ENCODE results near the gene RPL18. TPM values are rescaled to one million over a fixed set of nuclear protein-coding genes. Genes with fewer than 3 reads are reported as not detected.

RPL18 gene
- total and polyA plus RNA-seq, 9 of the 15 experiments (the other 6 are each of a cell fraction or from before 2014, with no cell fraction given), result 312 to 2,635 (median 1,653) TPM

DNA sequence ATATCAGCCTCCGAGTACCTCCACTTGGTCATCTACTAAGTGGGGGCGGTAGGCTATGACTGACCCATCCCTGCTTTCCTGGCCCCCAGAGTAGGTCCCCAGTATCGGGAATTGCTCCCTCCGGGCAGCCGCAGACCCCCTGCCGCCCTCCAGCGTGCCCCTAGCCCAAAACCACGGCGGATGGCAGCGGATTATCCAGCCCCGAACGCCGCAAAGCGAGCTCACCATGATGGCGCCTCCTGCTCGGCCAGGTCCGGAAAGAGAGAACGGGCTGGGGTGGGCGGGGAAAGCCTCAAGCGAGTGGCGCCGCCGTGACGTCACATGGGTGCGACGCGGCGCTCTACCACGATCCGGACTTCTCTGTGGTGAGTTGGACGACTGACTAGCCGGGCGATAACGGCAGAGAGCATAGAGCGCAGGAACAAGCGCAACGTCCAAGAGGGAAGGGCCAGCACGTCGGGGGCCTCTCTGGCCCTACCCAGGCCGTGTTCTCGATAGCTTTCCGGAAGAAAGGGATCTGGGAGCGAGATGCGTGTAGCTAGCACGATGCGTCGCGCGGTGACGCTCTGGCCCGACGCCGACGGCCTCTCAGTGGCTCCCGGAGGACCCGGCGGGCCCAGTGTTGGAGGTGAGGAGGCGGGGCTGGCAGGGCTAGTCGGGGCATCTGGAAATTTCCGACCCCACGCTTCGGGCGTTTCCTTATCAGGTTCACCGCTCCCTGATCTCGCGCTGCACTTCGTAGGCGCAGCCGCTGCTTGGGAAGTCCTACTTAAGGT is at the start of gene RPL18, which contains the start of gene SPHK2 (continued):
- TF ChIP-seq ZNF766 (CRISPR knock-in tag; conservative IDR thresholded peaks at IDR 0.05) (peak; percentile 77; the same call in 1 of the 2 replicates), PCBP2 (IDR thresholded peaks at IDR 0.05; ENCODE audit: low read depth, low read length, poor library complexity, severe bottlenecking) (no peak), CEBPG (CRISPR knock-in tag; IDR thresholded peaks at IDR 0.05) (no peak; the same call in 1 of the 2 replicates), CEBPG (tag; conservative IDR thresholded peaks at IDR 0.05 in 1 of 2, IDR thresholded peaks at IDR 0.05 in 1 of 2) (no peak), CTBP1 (IDR thresholded peaks at IDR 0.05; ENCODE audit: borderline replicate concordance) (peak; percentile 86; the same call in 1 of the 2 replicates), PTBP1 (IDR thresholded peaks at IDR 0.05; ENCODE audit: low read depth, low read length) (no peak), ZNF212 (CRISPR knock-in tag; IDR thresholded peaks at IDR 0.05) (no peak), U2AF1 (optimal IDR thresholded peaks at IDR 0.05; ENCODE audit: low read depth, low read length) (peak; percentile 87), SMARCA5 (IDR thresholded peaks at IDR 0.05) (no peak), CAMTA2 (CRISPR knock-in tag; conservative IDR thresholded peaks at IDR 0.05) (no peak), IFI16 (CRISPR knock-in tag; IDR thresholded peaks at IDR 0.05) (no peak), ILF3 (IDR thresholded peaks at IDR 0.05; ENCODE audit: borderline replicate concordance) (no peak)
- TF ChIP-seq, protein P1, sequence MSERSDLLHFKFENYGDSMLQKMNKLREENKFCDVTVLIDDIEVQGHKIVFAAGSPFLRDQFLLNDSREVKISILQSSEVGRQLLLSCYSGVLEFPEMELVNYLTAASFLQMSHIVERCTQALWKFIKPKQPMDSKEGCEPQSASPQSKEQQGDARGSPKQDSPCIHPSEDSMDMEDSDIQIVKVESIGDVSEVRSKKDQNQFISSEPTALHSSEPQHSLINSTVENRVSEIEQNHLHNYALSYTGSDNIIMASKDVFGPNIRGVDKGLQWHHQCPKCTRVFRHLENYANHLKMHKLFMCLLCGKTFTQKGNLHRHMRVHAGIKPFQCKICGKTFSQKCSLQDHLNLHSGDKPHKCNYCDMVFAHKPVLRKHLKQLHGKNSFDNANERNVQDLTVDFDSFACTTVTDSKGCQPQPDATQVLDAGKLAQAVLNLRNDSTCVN (CRISPR knock-in tag; IDR thresholded peaks at IDR 0.05), result no peak
- TF ChIP-seq, protein P2, sequence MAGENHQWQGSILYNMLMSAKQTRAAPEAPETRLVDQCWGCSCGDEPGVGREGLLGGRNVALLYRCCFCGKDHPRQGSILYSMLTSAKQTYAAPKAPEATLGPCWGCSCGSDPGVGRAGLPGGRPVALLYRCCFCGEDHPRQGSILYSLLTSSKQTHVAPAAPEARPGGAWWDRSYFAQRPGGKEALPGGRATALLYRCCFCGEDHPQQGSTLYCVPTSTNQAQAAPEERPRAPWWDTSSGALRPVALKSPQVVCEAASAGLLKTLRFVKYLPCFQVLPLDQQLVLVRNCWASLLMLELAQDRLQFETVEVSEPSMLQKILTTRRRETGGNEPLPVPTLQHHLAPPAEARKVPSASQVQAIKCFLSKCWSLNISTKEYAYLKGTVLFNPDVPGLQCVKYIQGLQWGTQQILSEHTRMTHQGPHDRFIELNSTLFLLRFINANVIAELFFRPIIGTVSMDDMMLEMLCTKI (IDR thresholded peaks at IDR 0.05; ENCODE audit: partially characterized antibody), result no peak
- TF ChIP-seq, protein P3, sequence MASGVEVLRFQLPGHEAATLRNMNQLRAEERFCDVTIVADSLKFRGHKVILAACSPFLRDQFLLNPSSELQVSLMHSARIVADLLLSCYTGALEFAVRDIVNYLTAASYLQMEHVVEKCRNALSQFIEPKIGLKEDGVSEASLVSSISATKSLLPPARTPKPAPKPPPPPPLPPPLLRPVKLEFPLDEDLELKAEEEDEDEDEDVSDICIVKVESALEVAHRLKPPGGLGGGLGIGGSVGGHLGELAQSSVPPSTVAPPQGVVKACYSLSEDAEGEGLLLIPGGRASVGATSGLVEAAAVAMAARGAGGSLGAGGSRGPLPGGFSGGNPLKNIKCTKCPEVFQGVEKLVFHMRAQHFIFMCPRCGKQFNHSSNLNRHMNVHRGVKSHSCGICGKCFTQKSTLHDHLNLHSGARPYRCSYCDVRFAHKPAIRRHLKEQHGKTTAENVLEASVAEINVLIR (CRISPR knock-in tag; IDR thresholded peaks at IDR 0.05), result peak; percentile 99
- TF ChIP-seq, protein P4, sequence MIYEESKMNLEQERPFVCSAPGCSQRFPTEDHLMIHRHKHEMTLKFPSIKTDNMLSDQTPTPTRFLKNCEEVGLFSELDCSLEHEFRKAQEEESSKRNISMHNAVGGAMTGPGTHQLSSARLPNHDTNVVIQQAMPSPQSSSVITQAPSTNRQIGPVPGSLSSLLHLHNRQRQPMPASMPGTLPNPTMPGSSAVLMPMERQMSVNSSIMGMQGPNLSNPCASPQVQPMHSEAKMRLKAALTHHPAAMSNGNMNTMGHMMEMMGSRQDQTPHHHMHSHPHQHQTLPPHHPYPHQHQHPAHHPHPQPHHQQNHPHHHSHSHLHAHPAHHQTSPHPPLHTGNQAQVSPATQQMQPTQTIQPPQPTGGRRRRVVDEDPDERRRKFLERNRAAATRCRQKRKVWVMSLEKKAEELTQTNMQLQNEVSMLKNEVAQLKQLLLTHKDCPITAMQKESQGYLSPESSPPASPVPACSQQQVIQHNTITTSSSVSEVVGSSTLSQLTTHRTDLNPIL (CRISPR knock-in tag; IDR thresholded peaks at IDR 0.05), result no peak
- TF ChIP-seq, protein P5, sequence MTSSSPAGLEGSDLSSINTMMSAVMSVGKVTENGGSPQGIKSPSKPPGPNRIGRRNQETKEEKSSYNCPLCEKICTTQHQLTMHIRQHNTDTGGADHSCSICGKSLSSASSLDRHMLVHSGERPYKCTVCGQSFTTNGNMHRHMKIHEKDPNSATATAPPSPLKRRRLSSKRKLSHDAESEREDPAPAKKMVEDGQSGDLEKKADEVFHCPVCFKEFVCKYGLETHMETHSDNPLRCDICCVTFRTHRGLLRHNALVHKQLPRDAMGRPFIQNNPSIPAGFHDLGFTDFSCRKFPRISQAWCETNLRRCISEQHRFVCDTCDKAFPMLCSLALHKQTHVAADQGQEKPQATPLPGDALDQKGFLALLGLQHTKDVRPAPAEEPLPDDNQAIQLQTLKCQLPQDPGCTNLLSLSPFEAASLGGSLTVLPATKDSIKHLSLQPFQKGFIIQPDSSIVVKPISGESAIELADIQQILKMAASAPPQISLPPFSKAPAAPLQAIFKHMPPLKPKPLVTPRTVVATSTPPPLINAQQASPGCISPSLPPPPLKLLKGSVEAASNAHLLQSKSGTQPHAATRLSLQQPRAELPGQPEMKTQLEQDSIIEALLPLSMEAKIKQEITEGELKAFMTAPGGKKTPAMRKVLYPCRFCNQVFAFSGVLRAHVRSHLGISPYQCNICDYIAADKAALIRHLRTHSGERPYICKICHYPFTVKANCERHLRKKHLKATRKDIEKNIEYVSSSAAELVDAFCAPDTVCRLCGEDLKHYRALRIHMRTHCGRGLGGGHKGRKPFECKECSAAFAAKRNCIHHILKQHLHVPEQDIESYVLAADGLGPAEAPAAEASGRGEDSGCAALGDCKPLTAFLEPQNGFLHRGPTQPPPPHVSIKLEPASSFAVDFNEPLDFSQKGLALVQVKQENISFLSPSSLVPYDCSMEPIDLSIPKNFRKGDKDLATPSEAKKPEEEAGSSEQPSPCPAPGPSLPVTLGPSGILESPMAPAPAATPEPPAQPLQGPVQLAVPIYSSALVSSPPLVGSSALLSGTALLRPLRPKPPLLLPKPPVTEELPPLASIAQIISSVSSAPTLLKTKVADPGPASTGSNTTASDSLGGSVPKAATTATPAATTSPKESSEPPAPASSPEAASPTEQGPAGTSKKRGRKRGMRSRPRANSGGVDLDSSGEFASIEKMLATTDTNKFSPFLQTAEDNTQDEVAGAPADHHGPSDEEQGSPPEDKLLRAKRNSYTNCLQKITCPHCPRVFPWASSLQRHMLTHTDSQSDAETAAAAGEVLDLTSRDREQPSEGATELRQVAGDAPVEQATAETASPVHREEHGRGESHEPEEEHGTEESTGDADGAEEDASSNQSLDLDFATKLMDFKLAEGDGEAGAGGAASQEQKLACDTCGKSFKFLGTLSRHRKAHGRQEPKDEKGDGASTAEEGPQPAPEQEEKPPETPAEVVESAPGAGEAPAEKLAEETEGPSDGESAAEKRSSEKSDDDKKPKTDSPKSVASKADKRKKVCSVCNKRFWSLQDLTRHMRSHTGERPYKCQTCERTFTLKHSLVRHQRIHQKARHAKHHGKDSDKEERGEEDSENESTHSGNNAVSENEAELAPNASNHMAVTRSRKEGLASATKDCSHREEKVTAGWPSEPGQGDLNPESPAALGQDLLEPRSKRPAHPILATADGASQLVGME (CRISPR knock-in tag; IDR thresholded peaks at IDR 0.05), result no peak

Data from K562 (cell line).